ENCODE measurements around the gene GNAO1.

DNA sequence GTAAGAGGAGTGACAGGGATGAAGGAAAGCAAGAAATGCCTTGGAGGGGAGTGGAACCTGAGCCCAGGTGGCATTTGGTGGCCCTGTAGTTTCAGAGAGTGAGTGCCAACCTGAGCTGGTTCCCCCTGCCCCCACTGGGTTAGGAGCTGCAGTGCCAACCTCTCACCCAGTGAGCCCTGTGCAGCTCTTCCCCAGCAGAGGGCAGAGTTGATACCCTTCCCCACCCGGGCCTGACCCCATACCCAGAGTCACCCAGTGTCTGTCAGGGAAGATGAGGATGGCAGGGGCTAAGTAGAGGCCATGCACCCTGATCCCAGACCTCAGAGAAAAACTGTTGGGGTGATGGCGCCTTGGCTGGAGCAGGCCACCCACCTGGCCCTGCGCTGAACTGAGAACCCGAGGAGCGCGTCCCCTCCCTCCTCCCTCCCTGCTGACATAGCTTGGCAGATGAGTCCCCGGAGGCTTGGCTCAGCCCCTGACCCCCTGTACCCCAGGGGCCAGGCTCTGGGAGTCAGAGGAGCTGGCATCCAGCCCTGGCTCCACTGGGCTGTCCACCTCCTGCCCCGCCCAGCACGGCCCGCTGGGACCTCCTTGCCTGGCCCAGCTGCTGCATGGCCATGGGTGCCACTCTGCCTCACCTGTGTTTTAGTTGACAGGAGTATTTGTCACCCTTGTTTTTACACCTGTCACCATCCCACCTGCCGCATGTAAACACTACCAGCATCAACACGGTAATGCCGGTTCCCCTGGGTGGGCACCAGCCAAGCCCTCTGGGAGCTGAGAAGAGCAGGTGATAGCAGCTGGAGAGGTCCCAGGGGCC, 120.1 kb downstream of the GNAO1 start:
- TF ChIP-seq SMC3 (conservative IDR thresholded peaks at IDR 0.05; ENCODE audit: poor library complexity) (no peak), EP300 (conservative IDR thresholded peaks at IDR 0.05; ENCODE audit: poor library complexity, severe bottlenecking) (no peak), MXI1 (conservative IDR thresholded peaks at IDR 0.05; ENCODE audit: poor library complexity, severe bottlenecking) (no peak), TAF1 (IDR thresholded peaks at IDR 0.05; ENCODE audit: low read depth) (no peak), EZH2 (IDR thresholded peaks at IDR 0.05; ENCODE audit: borderline replicate concordance, insufficient read depth, low read length, poor library complexity, severe bottlenecking) (no peak), POLR2AphosphoS5 (IDR thresholded peaks at IDR 0.05) (no peak)
- TF ChIP-seq, protein P1, sequence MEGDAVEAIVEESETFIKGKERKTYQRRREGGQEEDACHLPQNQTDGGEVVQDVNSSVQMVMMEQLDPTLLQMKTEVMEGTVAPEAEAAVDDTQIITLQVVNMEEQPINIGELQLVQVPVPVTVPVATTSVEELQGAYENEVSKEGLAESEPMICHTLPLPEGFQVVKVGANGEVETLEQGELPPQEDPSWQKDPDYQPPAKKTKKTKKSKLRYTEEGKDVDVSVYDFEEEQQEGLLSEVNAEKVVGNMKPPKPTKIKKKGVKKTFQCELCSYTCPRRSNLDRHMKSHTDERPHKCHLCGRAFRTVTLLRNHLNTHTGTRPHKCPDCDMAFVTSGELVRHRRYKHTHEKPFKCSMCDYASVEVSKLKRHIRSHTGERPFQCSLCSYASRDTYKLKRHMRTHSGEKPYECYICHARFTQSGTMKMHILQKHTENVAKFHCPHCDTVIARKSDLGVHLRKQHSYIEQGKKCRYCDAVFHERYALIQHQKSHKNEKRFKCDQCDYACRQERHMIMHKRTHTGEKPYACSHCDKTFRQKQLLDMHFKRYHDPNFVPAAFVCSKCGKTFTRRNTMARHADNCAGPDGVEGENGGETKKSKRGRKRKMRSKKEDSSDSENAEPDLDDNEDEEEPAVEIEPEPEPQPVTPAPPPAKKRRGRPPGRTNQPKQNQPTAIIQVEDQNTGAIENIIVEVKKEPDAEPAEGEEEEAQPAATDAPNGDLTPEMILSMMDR (IDR thresholded peaks at IDR 0.05; ENCODE audit: poor library complexity, severe bottlenecking) = no peak
- TF ChIP-seq, protein P2, sequence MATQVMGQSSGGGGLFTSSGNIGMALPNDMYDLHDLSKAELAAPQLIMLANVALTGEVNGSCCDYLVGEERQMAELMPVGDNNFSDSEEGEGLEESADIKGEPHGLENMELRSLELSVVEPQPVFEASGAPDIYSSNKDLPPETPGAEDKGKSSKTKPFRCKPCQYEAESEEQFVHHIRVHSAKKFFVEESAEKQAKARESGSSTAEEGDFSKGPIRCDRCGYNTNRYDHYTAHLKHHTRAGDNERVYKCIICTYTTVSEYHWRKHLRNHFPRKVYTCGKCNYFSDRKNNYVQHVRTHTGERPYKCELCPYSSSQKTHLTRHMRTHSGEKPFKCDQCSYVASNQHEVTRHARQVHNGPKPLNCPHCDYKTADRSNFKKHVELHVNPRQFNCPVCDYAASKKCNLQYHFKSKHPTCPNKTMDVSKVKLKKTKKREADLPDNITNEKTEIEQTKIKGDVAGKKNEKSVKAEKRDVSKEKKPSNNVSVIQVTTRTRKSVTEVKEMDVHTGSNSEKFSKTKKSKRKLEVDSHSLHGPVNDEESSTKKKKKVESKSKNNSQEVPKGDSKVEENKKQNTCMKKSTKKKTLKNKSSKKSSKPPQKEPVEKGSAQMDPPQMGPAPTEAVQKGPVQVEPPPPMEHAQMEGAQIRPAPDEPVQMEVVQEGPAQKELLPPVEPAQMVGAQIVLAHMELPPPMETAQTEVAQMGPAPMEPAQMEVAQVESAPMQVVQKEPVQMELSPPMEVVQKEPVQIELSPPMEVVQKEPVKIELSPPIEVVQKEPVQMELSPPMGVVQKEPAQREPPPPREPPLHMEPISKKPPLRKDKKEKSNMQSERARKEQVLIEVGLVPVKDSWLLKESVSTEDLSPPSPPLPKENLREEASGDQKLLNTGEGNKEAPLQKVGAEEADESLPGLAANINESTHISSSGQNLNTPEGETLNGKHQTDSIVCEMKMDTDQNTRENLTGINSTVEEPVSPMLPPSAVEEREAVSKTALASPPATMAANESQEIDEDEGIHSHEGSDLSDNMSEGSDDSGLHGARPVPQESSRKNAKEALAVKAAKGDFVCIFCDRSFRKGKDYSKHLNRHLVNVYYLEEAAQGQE (IDR thresholded peaks at IDR 0.05; ENCODE audit: borderline replicate concordance) = no peak
